ENCODE results near the gene RAE1.
"Not testable (repeated sequence)": the region's sequence is repeated elsewhere in the genome, so short reads cannot be mapped to it uniquely, and the experiment has no call there.

RAE1 gene

DNA sequence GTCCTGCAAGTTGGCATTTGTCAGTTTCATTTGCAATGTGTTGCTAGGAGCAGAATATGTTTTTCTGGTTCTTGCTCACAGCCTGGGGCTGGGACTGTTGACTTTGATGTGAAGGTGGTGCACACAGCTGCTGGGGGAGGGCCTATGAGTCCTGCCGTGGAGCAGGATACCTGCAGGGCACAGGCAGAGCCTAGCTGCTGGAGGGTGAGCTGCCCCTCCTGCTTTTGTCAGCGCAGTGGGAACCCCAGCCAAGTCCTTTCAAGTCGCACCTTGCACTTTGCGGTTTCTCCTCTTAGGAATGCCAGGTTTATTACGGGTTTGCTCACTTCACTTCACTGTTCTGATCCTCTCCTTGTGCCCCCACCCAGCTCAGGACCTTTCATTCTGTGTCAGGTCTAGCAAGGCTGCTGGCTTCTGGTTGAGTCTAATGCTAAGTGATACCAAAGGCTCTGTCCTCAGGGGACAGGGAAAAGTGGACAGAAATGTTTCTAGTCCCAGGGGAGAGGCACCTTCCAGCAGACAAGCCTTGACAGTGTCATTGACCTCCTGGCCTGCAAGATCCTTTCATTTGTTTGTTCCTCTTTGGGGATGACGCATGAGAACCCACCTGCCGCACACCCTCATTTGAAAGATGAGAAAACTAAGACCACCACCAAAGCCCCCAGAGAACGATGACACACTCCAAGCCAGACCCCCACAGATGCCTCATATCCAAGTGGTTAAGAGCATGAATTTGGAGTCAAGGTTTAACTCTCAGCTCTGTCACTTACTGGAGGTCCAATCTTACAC is 24.2 kb upstream of the RAE1 start:
- no peak for DNase-seq (ENCODE audit: low spot score)

DNA sequence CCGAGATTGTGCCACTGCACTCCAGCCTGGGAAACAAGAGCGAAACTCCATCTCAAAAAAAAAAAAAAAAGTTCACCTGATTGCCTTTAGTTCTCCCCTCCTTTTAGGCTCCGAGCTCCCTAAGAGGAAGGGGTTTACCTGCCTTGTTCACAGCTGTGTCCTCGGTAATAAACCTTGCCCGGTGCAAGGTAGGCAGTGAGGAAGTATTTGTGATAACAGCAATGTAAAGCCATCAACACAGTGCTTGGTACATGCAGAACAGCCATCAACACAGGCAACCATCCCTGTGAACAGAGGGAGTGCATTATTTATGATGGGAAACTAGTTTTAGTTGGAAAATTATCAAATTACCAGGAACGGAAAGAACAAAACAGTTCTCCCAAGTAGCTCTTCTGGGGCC is 23.2 kb upstream of the RAE1 start:
- DNase-seq (ENCODE audit: low spot score) = no peak

DNA sequence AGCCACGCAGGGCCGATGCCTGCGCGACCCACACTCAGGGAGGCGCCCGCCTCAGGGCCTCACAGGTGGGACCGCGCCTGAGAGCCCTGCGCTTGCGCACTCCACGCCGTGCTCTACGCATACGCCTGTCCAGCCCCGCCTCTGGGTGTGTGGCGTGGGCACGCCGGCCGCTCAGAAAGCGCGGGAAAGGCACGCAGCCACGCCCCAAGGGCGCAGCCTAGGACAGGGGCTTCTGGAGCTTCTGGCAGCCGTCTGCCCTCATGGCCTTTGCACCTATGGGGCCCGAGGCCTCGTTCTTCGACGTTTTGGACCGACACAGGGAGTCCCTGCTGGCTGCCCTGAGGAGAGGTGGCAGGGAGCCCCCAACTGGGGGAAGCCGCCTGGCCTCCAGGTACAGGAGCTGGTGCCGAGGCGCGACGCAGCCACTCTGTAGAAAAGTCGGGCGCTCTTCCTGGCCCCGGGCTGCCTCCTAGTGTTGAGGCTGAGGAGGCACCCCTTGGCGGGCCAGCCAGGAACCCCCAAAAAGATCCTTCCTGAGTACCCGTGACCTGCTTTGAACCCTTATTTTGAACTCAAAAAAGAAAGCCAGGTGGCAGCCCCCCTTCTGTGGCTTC is 21.3 kb upstream of the RAE1 start, which contains the start of gene SPO11:
Gene SPO11 (plus strand): TSS at position 196 of the 614 bp plus-strand sequence. CDS start 65 bp downstream, at position 261.
- no peak for DNase-seq (ENCODE audit: low spot score)

DNA sequence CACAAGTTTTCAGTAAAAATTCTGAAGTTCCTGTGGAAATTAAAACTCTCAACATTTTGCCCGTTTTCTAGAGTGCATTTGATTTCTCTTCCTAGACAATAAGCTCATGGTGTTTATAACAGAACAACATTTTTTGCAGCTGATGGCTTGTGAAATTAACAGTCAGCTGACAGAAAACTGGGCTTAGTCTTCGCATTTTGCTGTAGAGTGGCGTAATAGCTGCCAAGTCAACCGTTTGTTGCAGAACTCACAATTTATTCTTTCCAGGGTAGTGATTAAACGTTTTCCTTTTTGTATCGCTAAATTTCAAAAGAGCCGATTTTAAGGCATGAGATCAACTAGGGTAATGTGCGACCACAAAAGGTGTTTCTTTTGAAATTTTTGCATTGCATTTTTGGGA is 20.1 kb upstream of the RAE1 start:
- peak; percentile 80 for DNase-seq (ENCODE audit: low spot score)

DNA sequence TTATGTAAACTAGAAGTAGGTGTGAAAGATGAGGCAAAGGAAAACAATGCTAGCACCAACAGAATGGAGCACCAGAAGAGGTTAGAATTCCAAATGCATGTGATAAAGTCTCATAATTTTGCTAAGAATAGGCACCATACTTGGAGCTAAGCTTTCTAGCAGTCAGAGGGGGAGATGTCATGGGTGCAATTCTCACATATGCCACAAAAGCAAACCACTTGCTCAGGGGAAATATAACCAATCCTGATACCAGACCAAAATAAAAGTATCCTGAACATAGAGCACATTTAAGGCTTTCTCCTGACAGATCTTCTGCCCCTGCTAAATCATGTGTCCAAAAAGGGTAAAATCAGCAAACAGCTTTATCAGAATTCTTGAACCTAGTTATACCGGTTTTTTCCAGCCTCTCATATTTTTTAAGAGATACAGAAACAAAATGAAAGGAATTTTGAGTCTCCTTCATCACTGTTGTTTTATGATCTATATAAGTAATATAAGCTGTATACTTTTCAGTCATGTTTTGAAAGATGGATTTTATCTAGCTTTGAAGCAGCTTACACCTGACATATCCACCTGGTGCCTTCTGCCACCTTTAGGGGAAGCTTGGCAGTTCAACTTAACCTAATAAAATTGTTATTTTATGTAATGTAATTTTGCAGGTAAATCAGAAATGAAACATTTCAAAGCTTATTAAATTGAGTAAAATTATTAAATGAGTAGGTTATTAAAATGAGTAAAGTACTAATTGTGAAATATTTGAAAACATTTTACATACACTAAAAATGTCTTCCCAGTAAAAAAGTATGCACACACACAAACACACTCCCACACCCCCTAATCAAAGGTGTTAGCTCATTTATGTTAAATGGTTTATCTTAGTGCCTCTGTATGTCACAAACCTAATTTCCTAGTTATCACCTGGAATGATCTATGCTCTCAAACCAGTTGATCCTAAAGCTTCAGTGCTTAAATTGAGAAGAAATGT is 18.7 kb upstream of the RAE1 start:
- no peak for DNase-seq (ENCODE audit: low spot score)

DNA sequence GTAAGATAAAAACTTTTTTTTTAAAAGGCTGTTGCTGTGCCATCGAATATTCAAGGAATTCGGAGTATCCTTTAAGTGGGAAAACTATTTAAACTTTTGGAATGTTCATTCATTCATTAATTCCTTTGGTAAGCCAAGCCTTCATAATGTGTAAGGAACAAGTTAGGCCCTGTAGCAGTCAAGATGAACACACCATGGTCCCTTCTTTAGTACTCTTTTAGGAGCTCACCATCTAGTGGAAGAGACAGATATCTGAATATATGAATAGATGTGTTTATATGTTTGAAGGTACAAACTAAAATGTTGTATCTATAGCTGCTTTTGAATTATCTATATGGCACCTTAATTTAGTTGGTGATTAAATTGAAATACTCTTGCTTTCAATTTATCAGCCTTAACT is 15.7 kb upstream of the RAE1 start:
- DNase-seq (ENCODE audit: low spot score) = peak; percentile 49

DNA sequence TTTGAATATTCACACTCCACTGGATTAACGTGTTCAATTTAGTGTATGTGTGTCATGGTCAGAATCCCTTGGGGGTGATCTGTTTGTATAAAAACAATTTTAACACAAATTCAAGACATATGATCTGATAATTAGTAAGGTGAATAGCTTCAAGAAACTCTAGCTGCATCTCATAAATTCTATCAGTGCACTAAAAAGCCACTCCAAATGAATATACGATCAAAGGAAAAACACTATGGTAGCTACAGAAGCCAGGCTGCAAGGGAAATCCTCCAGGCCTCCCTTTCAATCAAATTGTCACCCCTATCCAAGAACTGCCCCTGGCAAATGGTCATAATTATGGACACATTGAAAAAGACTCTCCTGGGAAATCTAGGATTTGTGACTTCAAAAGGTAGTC is 9.4 kb upstream of the RAE1 start:
- no peak for DNase-seq (ENCODE audit: low spot score)

DNA sequence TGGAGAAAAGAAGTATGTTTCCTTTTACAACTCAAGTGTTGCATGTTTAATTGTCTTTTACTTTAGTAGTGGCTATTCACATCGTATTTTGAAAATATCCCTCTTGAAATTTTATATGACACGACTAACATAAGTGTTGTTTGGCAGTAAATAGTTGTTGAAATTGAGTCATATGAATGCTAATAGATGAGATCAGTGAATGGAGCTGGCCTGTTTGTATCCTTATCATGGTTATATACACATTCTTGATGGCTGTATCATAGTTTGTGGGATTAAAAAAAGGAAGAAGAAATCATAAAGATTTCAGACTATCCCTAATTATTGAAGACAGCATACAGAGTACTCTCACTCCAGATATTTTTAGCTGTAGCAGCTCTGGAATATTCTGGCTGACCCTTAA is 8.2 kb upstream of the RAE1 start:
- no peak for DNase-seq (ENCODE audit: low spot score)

DNA sequence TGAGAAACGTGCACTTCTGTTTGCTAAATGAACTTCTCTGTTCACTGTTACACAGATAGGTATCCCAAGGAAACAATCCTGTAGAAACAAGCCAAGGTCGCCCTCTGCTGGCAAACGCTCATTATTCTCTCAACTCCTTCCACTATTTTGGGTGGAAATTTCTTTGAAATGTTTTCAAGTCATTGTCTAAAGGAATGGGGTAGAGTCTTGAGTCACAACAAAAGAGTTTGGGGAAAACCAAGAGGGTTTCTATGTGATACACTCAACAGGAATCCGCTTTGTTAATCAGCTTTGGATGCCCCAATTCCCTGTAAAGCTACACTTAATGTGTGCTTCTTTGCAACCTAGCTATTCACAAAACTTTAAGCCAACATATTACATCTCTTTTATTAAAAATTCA is 4.6 kb upstream of the RAE1 start:
- DNase-seq (ENCODE audit: low spot score) = peak; percentile 85

DNA sequence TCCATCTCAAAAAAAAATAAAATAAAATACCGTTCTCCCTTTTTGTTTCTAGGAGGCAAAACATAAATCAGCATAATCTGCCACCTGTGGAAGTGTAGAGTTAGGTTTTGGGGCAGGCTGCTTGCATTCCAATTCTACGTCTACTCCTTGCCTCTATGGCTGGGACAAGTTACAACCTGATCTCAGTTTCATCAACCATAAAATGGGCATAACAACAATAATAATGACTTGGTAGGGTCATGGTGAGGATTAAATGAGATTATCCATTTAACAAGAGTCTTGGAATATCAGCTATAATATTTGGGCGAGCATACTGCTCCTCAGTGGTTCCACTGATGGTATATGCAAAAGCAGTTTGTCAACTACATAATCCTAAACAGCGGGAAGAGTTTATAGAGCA is 3.7 kb upstream of the RAE1 start:
- no peak for DNase-seq (ENCODE audit: low spot score)

DNA sequence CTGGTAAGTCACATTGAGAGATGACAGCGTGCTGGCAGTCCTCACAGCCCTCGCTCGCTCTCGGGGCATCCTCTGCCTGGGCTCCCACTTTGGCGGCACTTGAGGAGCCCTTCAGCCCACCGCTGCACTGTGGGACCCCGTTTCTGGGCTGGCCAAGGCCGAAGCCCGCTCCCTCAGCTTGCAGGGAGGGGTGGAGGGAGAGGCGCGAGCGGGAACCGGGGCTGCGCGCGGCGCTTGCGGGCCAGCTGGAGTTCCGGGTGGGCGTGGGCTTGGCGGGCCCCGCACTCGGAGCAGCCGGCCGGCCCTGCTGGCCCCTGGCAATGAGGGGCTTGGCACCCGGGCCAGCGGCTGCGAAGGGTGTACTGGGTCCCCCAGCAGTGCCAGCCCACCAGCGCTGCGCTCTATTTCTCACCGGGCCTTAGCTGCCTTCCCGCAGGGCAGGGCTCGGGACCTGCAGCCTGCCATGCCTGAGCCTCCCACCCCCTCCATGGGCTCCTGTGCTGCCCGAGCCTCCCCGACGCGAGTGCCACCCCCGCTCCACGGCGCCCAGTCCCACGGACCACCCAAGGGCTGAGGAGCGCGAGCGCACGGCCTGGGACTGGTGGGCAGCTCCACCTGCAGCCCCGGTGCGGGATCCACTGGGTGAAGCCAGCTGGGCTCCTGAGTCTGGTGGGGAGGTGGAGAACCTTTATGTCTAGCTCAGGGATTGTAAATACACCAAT is 2.7 kb upstream of the RAE1 start:
- DNase-seq (ENCODE audit: low spot score) = not testable (repeated sequence)

DNA sequence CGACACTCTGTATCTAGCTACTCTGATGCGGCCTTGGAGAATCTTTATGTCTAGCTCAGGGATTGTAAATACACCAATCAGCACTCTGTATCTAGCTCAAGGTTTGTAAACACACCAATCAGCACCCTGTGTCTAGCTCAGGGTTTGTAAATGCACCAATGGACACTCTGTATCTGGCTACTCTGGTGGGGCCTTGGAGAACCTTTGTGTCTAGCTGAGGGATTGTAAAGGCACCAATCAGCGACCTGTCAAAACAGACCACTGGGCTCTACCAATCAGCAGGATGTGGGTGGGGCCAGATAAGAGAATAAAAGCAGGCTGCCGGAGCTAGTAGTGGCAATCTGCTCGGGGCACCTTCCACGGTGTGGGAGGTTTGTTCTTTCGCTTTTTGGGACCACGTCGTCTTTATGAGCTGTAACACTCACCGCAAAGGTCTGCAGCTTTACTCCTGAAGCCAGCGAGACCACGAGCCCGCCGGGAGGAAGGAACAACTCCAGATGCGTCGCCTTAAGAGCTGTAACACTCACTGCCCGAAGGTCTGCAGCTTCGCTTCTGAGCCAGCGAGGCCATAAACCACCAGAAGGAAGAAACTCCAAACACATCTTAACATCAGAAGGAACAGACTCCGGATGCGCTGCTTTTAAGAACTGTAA is 2.0 kb upstream of the RAE1 start:
- DNase-seq (ENCODE audit: low spot score) = not testable (repeated sequence)

DNA sequence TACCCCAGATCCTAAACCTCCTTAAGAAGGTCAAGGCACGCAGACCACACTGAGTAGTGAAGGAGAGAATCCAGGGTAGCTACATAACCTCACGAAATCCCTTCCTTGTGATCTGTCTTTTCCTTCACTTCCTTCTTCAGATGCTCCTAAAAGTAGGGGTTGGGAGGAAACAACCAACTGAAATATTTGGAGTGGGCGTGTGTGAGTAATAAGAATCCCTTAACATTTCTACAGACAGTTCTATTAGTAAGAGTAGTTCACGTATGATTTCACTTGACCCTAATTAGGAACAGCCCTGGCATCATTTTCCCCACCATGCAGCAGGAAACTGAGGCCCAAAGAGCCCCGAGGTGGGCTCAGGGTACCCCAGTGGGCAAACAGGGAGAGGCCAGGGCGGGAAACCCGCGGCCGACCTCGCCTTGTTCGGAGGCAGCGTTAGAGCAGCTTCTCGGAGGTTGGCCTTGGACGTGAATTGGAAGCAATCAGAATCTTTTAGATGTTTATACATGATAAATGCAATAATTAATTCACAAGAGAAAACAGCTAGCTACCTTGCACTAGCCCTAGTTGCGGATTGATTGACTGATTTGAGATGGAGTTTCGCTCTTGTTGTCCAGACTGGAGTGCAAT is 859 bp upstream of the RAE1 start:
- DNase-seq (ENCODE audit: low spot score) = no peak

DNA sequence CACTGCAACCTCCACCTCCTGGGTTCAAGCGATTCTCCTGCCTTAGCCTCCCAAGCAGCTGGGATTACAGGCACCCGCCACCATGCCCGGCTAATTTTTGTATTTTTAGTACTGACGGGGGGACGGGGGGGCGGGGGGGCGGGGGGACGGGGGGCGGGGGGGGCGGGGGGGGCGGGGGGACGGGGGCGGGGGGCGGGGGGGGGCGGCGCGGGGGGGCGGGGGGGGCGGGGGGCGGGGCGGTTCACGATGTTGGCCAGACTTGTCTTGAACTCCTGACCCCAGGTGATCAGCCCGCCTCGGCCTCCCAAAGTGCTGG is 371 bp upstream of the RAE1 start:
- DNase-seq (ENCODE audit: low spot score) = not testable (repeated sequence)

DNA sequence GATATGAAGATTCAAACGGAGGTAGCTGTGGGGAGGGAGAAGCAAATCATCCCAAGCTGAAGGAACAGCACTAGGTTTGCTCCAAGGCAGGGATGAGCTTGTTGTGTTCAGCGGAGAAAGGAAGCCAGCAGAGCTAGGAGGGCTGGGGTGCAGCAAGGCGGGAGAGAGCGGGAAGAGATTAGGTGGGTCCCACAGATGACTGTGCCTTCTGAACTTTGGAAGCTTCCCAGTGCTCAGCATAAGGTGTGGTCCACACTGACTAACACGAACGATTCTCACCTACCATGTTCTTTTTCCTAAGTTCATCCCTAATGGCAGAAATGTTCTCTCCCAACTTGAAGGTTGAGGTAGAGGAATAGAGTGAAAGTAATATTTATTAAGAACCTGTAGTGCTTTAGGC is 1.2 kb downstream of the RAE1 start:
- no peak for DNase-seq (ENCODE audit: low spot score)

DNA sequence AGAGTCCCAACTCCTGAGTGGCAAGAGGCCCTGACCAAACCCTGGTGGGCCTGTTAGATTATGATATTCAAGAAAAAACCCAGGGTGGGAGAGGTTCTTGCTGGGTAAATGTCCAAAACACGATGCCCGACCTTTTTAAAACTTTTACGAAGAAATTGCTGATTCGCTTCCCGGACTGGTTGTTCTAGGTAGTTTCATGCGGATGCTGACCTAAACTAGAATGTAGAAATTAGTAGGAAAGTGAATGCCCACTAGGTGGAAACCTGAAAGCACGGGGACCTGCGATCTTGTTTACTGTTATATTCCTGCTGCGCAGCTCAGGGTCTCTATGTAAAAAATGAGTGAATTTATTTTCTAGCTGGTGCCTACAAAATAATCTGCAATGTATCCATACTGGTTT is 2.3 kb downstream of the RAE1 start:
- no peak for DNase-seq (ENCODE audit: low spot score)

DNA sequence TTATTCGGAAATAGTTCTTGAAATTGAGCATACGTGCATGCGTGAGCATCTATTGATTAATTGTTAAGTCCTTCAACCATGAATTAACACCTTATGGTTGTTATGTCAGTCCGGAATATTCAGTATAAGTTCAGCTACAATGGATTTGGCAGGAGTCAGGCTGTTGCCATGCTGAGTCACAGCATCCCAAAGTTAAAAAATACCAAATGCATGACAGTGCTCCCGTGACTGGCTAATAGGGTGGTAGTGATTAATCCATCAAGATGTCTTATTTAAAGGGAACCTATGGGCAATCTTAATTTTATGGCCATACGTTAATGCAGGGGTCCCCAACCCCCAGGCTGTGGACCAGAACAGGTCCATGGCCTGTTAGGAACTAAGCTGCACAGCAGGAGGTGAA is 10.5 kb downstream of the RAE1 start:
- no peak for DNase-seq (ENCODE audit: low spot score)

DNA sequence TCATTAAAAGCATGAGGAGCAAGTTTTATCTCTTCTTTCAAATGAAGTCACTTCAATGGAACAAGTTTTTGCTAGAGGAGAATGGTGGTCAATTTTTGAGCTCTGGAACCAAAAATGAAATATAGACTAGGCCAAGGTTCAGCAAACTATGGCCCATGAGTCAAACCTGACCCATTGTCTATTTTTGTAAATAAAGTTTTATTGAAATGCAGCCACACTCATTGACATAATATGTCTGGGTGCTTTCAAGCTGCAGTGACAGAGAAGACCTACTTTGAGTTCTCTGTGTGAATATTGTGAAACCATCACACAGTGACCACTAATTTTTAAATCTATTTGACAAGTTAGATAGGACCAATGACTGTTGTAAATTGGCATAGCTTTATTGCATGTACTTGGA is 13.4 kb downstream of the RAE1 start:
- no peak for DNase-seq (ENCODE audit: low spot score)

DNA sequence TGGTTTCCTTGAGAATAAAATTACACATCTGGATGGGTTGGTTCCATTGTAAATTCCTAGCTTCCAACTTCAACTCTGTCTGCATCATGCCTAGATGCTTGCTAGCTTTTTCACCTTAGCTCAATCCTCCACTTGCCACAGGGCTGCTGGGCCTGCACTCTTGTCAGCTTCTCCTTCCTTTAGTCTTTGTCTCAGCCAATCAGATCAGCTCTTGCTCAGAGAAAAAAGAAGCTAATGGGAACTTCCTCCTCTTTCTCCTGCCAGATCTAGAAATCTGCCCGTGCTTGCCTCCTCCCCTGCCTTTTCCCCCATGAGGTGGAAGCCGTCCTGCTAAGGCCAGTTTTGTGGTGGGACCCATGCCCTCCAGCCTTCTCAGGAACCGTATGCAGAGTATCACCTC is 18.5 kb downstream of the RAE1 start:
- DNase-seq (ENCODE audit: low spot score) = peak; percentile 28

DNA sequence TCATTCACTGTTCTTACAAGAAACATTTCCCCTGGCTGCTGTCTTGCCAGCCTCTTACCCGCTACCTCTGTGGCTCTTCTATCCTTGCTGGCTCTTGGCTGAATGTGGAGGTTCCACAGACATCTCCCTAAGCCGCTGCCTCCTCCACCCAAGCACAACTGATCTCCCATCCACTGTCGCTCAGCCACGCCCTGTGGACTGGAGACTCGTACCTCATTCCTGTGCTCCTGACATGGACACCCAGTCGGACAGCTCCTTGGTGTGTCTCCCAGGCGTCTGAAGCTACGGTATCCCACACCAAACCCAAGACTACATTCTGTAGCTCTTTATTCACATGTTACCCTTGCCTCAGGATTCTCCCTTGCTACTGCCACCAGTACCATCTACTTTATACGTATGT is 19.3 kb downstream of the RAE1 start:
- DNase-seq (ENCODE audit: low spot score) = no peak

DNA sequence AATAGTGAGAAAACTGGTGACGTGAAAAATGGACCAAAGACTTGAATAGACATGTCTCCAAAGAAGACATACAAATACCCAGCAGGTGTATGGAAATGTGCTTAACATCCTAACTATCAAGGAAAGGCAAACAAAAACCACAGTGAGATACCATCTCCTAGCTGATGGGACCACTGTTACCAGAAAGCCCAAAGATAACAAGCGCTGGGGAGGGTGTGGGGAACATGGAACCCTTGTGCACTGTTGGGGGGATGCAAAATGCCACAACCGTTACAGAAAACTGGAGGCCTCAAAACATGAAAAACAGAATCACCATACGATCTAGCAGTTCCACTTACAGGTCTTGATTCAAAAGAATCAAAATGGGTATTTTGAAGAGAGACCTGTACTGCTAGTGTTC is 20.3 kb downstream of the RAE1 start:
- DNase-seq (ENCODE audit: low spot score) = no peak
